ENCODE measurements around the gene CPLX1. TPM values are rescaled to one million over a fixed set of nuclear protein-coding genes. Genes with fewer than 3 reads are reported as not detected.

Gene CPLX1
- total RNA-seq, 2 experiments from 2014 or later: 1.5 TPM

DNA sequence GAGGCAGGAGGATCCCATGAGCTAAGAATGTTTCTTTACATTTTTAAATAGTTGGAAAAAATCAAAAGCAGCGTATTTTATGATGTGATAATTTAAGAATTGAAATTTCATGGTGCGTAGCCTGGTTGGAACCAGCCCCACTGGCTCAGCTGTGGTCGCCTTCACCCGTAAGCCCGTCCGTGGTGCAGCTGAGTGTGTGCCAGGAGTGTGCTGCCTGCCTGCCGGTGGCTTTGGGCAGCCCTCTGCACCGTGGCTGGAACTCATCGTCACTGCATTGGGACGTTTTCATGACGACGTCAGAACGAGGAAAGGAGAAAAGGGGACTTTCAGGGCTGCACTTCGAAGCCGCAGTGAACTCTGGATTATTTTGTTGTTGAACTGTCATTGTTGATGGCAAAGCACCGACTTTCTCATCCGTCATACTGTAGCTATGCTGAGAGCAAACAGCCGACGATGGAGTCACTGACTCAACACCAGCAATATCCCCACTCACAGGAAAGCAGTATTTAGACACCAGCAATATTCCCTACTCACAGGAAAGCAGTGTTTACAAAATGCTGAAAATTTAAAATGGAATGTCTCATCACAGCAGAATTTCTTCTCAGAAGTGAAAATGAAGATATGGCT, 85.2 kb downstream of the CPLX1 start:
- H3K27ac ChIP-seq (ENCODE audit: low read depth in 1 of 2, low read length in 2 of 2): no peak overlapping the region
- H3K9me3 ChIP-seq (ENCODE audit: control insufficient read depth in 1 of 2, insufficient read depth in 1 of 2, low read length in 2 of 2): no peaks in the 10 kb centered on the region
- DNase-seq: no peak
- POLR2A ChIA-PET: no interaction called here
- H3K9me3 Mint-ChIP-seq: no peaks in the 10 kb centered on the region
- CTCF ChIA-PET: interaction anchor here (2.8 kb wide), 1 partner anchor 246 kb away, joined by 11 read pairs; the partner anchor contains the start of gene IDUA
- no peak overlapping the region for H3K4me3 Mint-ChIP-seq
- H3K4me1 Mint-ChIP-seq (ENCODE audit: low read depth): no peaks in the 10 kb centered on the region
- ATAC-seq (ENCODE audit: poor library complexity): no peak
- H3K27me3 ChIP-seq (ENCODE audit: control insufficient read depth in 1 of 2, insufficient read depth in 2 of 2, low read length in 2 of 2): no peaks in the 10 kb centered on the region
- intact Hi-C loops (cut with DNase I, micrococcal nuclease): loop anchor here in 1 of 2 experiments (5.0 to 10.0 kb wide), 2 partner anchors 496 to 612 kb away; no protein-coding TSS in a partner anchor
- peaks cover 30% of the 10 kb centered on the region for H3K36me3 Mint-ChIP-seq (ENCODE audit: low read depth)
- no peak overlapping the region for H3K27ac Mint-ChIP-seq
- H3K4me3 ChIP-seq (ENCODE audit: low read length): no peak overlapping the region
- H3K4me1 ChIP-seq (ENCODE audit: insufficient read depth, low read length): peaks cover 6% of the 10 kb centered on the region
- TF ChIP-seq, protein P1, sequence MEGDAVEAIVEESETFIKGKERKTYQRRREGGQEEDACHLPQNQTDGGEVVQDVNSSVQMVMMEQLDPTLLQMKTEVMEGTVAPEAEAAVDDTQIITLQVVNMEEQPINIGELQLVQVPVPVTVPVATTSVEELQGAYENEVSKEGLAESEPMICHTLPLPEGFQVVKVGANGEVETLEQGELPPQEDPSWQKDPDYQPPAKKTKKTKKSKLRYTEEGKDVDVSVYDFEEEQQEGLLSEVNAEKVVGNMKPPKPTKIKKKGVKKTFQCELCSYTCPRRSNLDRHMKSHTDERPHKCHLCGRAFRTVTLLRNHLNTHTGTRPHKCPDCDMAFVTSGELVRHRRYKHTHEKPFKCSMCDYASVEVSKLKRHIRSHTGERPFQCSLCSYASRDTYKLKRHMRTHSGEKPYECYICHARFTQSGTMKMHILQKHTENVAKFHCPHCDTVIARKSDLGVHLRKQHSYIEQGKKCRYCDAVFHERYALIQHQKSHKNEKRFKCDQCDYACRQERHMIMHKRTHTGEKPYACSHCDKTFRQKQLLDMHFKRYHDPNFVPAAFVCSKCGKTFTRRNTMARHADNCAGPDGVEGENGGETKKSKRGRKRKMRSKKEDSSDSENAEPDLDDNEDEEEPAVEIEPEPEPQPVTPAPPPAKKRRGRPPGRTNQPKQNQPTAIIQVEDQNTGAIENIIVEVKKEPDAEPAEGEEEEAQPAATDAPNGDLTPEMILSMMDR (IDR thresholded peaks at IDR 0.05): no peak
- H3K36me3 ChIP-seq (ENCODE audit: insufficient read depth, low read length): peaks cover 25% of the 10 kb centered on the region
- no peaks in the 10 kb centered on the region for H3K27me3 Mint-ChIP-seq

DNA sequence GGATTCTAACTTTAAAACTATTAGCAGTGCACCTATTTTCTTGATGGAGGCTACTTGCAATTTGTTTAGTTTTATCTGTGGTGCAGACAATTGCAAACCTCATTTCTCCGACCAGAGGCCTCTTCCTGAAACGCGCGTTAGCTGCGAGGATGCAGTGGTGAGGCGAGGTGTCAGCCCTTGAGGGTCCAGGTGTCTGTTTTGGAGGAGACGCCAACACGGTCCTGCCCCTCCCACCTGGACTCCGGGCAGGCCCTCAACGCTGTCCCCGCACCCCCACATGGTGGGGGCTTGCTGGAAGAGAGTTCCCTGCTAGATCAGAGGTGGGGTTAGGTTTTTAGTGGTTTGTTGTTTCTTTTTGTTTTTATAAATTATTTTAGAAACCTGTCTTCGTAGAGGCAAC, 85.9 kb downstream of the CPLX1 start:
- H3K4me1 Mint-ChIP-seq (ENCODE audit: low read depth): no peaks in the 10 kb centered on the region
- H3K4me3 Mint-ChIP-seq: no peak overlapping the region
- Histone ChIP-seq H3K27ac (ENCODE audit: low read depth in 1 of 2, low read length in 2 of 2) (no peak overlapping the region), H3K36me3 (ENCODE audit: insufficient read depth, low read length) (peaks cover 30% of the 10 kb centered on the region), H3K4me3 (ENCODE audit: low read length) (no peak overlapping the region), H3K27me3 (ENCODE audit: control insufficient read depth in 1 of 2, insufficient read depth in 2 of 2, low read length in 2 of 2) (no peaks in the 10 kb centered on the region), H3K4me1 (ENCODE audit: insufficient read depth, low read length) (peaks cover 6% of the 10 kb centered on the region), H3K9me3 (ENCODE audit: control insufficient read depth in 1 of 2, insufficient read depth in 1 of 2, low read length in 2 of 2) (no peaks in the 10 kb centered on the region)
- TF ChIP-seq, protein P1 (IDR thresholded peaks at IDR 0.05): no peak
- no peaks in the 10 kb centered on the region for H3K27me3 Mint-ChIP-seq
- ChIA-PET POLR2A (no interaction called here), CTCF (no interaction called here)
- peaks cover 38% of the 10 kb centered on the region for H3K36me3 Mint-ChIP-seq (ENCODE audit: low read depth)
- no peak for ATAC-seq (ENCODE audit: poor library complexity)
- H3K9me3 Mint-ChIP-seq: no peaks in the 10 kb centered on the region
- DNase-seq: no peak
- intact Hi-C loops (cut with DNase I, micrococcal nuclease): loop anchor here in 1 of 2 experiments (5.0 to 10.0 kb wide), 2 partner anchors 495 to 612 kb away; no protein-coding TSS in a partner anchor
- H3K27ac Mint-ChIP-seq: no peak overlapping the region

DNA sequence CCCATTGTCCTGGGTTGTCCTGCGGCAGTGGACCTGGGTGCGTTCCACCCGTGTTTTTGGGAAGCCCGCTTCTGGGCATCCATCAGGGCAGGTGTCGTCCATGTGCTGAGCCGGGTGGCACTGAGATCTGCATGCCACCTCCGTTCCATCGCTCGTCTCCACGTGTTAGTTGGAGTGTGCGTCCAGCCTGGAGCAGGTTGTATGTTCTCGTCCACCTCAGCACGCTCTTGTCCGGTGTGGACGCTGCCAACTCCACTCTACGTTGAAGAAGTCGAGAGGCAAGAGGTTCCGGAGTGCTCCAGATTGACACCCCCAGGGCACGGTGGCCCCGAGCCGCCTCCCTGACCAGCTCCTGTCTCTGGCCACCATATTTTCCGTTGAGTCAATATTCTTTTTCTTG, 86.4 kb downstream of the CPLX1 start:
- H3K4me1 ChIP-seq (ENCODE audit: insufficient read depth, low read length): peaks cover 6% of the 10 kb centered on the region
- intact Hi-C loops (cut with DNase I, micrococcal nuclease): no loop called here
- no peaks in the 10 kb centered on the region for H3K9me3 ChIP-seq (ENCODE audit: control insufficient read depth in 1 of 2, insufficient read depth in 1 of 2, low read length in 2 of 2)
- ChIA-PET POLR2A (no interaction called here), CTCF (no interaction called here)
- H3K27me3 Mint-ChIP-seq: no peaks in the 10 kb centered on the region
- H3K4me3 ChIP-seq (ENCODE audit: low read length): no peak overlapping the region
- no peak overlapping the region for H3K27ac Mint-ChIP-seq
- ATAC-seq (ENCODE audit: poor library complexity) (no peak), DNase-seq (no peak)
- no peaks in the 10 kb centered on the region for H3K27me3 ChIP-seq (ENCODE audit: control insufficient read depth in 1 of 2, insufficient read depth in 2 of 2, low read length in 2 of 2)
- peaks cover 42% of the 10 kb centered on the region for H3K36me3 Mint-ChIP-seq (ENCODE audit: low read depth)
- H3K4me1 Mint-ChIP-seq (ENCODE audit: low read depth): no peaks in the 10 kb centered on the region
- peaks cover 34% of the 10 kb centered on the region for H3K36me3 ChIP-seq (ENCODE audit: insufficient read depth, low read length)
- no peak overlapping the region for H3K4me3 Mint-ChIP-seq
- TF ChIP-seq, protein P1 (IDR thresholded peaks at IDR 0.05): no peak
- H3K9me3 Mint-ChIP-seq: no peaks in the 10 kb centered on the region
- H3K27ac ChIP-seq (ENCODE audit: low read depth in 1 of 2, low read length in 2 of 2): no peak overlapping the region

All from CD4-positive, alpha-beta T cell (primary cell).